ENCODE results near the gene UHRF1. TPM values are rescaled to one million over a fixed set of nuclear protein-coding genes. Genes with fewer than 3 reads are reported as not detected.

The UHRF1 gene
- total RNA-seq, 6 experiments from 2014 or later: 0.17 to 3.8 (median 0.82) TPM

DNA sequence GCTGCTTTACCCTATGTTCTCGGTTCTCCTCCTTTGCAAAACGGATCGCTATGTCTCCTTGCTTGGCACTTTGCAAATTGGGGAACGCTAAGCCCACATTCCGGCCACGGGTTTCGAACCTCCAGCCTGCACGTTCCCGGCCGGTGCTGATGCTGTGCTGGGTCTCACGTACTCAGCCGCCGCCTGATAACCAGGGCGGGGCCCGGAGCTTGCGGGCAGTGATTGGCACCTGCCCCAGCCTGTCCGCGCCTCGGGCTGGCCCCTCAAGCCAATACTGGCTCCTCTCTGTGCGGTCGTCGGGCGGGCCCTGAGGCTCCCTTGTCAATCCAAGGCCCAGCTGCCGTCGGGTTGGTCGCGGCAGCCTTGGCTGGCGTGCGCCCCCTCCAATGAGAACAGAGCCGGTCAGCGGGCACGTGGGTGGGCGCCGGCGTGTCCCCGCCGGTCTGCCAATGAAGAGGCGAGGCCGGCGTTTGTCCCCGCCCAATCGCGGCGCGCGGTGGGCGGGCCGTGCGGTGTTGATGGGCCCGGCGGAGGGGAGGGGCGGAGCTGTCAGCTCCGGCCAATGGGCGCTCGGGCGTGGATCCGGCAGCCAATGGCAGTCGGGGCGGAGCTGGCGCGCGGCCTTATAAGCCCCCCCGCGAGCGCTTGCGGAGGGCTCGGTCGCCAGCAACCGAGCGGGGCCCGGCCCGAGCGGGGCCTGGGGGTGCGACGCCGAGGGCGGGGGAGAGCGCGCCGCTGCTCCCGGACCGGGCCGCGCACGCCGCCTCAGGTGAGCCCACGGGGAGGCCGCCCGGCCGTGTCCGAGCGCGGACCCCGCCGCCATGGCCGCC is 59.4 kb downstream of the UHRF1 start, which contains the start of gene KDM4B:
KDM4B (plus strand) TSS at position 652 of the 830 bp plus-strand sequence. CDS start 63,778 bp downstream, outside the sequence.
- intact Hi-C loops (cut with DNase I): no loop called here
- WGBS (ENCODE audit: insufficient coverage, low coverage, low lambda C conversion rate, missing lambda C conversion rate): 0% methylated on average over 10 of the region's 96 CpGs
- ATAC-seq: peak; percentile 85 to 96 (median 92)

DNA sequence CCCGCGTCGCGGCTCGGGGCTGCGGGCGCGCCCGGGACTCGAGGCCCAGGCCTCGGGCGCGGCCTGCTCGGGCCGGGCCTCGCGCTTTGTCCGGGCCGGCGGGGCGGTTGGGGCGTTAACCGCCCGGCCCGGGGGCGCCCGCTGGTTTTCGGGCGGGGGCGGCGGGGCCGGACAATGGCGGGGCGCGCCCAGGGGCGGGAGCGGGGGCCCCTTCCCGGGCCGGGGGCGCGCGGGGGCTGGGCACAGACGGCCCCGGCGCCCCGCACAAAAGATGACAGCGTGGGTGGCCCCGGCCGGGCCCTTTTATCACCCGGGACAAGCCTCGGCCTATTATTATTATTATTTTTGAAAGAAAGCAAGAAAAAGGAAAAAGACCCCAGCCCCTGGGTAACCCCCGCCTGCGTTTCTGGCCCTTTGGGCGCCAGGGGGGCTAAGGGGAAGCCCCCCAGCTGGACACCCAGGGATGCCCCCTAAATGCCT is 60.0 kb downstream of the UHRF1 start:
- no peak for ATAC-seq
- DNase-seq: no peak
- intact Hi-C loops (cut with DNase I): no loop called here
- peaks cover 0 to 32% (median 13%) of the 10 kb centered on the region in 4 donors for H3K4me1 ChIP-seq
- TF ChIP-seq, protein P1, sequence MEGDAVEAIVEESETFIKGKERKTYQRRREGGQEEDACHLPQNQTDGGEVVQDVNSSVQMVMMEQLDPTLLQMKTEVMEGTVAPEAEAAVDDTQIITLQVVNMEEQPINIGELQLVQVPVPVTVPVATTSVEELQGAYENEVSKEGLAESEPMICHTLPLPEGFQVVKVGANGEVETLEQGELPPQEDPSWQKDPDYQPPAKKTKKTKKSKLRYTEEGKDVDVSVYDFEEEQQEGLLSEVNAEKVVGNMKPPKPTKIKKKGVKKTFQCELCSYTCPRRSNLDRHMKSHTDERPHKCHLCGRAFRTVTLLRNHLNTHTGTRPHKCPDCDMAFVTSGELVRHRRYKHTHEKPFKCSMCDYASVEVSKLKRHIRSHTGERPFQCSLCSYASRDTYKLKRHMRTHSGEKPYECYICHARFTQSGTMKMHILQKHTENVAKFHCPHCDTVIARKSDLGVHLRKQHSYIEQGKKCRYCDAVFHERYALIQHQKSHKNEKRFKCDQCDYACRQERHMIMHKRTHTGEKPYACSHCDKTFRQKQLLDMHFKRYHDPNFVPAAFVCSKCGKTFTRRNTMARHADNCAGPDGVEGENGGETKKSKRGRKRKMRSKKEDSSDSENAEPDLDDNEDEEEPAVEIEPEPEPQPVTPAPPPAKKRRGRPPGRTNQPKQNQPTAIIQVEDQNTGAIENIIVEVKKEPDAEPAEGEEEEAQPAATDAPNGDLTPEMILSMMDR (IDR thresholded peaks at IDR 0.05): no peak
- TF ChIP-seq POLR2A (IDR thresholded peaks at IDR 0.05): no peak
- whole genome bisulfite sequencing (ENCODE audit: insufficient coverage, low coverage, low lambda C conversion rate, missing lambda C conversion rate): 0% methylated on average over 3 of the region's 54 CpGs
- no peaks in the 10 kb centered on the region for H3K36me3 ChIP-seq
- H3K27me3 ChIP-seq: no peaks in the 10 kb centered on the region
- peak overlapping the region in 2 of 3 donors; percentile 60 to 71 for H3K27ac ChIP-seq
- H3K9me3 ChIP-seq: no peaks in the 10 kb centered on the region
- peak overlapping the region; percentile 54 to 68 (median 58) for H3K4me3 ChIP-seq

More for the DNA sequence above, 59.4 kb downstream of the UHRF1 start, which contains the start of gene KDM4B:
- H3K4me3 ChIP-seq: peak within 1 kb of the TSS; percentile 54 to 68 (median 58)
- H3K27me3 ChIP-seq: no peaks in the 10 kb centered on the region
- H3K36me3 ChIP-seq: no peaks in the 10 kb centered on the region
- H3K9me3 ChIP-seq: no peaks in the 10 kb centered on the region
- TF ChIP-seq, protein P1 (IDR thresholded peaks at IDR 0.05): no peak
- TF ChIP-seq POLR2A (IDR thresholded peaks at IDR 0.05): peak; percentile 98
- peaks cover 0 to 32% (median 12%) of the 10 kb centered on the region in 4 donors for H3K4me1 ChIP-seq
- peak within 1 kb of the TSS; percentile 40 to 71 (median 70) for H3K27ac ChIP-seq
- DNase-seq: peak; percentile 100

DNA sequence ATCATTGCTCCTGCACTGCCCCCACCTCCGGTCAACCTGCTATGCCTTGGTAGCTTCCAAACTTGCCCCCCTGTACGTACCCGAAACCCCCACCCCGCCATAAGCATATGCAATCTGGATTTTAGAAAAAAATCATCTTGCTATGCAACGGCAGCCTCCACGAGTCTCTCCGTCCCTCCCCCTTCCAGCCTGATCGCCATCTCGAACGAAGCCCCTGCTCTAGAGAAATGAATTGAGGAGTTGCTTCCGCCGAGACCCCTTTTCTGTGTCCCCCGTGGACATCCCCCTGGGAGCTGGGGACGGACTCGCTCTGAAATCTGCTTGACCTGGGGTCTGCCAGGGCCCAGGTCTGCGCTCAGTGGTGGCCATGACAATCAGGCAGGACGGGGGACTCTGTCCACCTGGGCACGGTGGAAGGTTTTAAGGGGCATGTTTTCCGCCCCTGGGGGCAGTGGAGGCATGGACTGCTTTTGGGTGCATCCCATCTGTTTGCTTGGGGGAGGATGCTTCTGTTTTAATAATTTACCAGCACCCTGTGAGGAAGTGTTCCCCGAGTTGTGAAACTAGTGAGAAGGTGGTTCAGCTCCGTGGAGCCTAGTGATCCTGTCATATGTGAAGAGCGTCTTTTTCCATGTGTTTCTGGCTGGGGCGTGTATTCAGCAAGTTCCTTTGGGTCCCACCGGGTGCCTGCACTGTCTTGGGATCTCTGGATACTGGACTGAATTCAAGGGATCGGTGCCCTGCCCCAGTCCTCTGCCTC is 60.7 kb downstream of the UHRF1 start:
- intact Hi-C loops (cut with DNase I): loop anchor here in 1 of 2 donors (10.0 kb wide), 1 partner anchor 55 kb away; no protein-coding TSS in a partner anchor
- H3K27ac ChIP-seq: peak overlapping the region; percentile 40 to 71 (median 60)
- peaks cover 0 to 32% (median 16%) of the 10 kb centered on the region in 4 donors for H3K4me1 ChIP-seq
- under 1% methylated on average over 23 of the region's 25 CpGs for whole genome bisulfite sequencing (ENCODE audit: insufficient coverage, low coverage, low lambda C conversion rate, missing lambda C conversion rate)
- TF ChIP-seq, protein P1 (IDR thresholded peaks at IDR 0.05): no peak
- TF ChIP-seq POLR2A (IDR thresholded peaks at IDR 0.05): peak; percentile 27
- peak overlapping the region; percentile 54 to 68 (median 58) for H3K4me3 ChIP-seq
- no peaks in the 10 kb centered on the region for H3K9me3 ChIP-seq
- H3K27me3 ChIP-seq: no peaks in the 10 kb centered on the region
- no peaks in the 10 kb centered on the region for H3K36me3 ChIP-seq
- DNase-seq: peak in 1 of 3 donors; percentile 72
- peak in 3 of 4 donors; percentile 18 to 25 (median 19) for ATAC-seq
